ENCODE measurements around the gene VIL1.

- TF ChIP-seq, protein P1, sequence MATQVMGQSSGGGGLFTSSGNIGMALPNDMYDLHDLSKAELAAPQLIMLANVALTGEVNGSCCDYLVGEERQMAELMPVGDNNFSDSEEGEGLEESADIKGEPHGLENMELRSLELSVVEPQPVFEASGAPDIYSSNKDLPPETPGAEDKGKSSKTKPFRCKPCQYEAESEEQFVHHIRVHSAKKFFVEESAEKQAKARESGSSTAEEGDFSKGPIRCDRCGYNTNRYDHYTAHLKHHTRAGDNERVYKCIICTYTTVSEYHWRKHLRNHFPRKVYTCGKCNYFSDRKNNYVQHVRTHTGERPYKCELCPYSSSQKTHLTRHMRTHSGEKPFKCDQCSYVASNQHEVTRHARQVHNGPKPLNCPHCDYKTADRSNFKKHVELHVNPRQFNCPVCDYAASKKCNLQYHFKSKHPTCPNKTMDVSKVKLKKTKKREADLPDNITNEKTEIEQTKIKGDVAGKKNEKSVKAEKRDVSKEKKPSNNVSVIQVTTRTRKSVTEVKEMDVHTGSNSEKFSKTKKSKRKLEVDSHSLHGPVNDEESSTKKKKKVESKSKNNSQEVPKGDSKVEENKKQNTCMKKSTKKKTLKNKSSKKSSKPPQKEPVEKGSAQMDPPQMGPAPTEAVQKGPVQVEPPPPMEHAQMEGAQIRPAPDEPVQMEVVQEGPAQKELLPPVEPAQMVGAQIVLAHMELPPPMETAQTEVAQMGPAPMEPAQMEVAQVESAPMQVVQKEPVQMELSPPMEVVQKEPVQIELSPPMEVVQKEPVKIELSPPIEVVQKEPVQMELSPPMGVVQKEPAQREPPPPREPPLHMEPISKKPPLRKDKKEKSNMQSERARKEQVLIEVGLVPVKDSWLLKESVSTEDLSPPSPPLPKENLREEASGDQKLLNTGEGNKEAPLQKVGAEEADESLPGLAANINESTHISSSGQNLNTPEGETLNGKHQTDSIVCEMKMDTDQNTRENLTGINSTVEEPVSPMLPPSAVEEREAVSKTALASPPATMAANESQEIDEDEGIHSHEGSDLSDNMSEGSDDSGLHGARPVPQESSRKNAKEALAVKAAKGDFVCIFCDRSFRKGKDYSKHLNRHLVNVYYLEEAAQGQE (IDR thresholded peaks at IDR 0.05; ENCODE audit: low read depth): no peak
- TF ChIP-seq POLR2A (IDR thresholded peaks at IDR 0.05; ENCODE audit: borderline replicate concordance, extremely low read depth, insufficient read depth, insufficient read length) (no peak), CEBPB (IDR thresholded peaks at IDR 0.05; ENCODE audit: low read depth) (no peak), ZBTB33 (IDR thresholded peaks at IDR 0.05; ENCODE audit: extremely low read depth, insufficient replicate concordance, low read length) (no peak)
- TF ChIP-seq, protein P2, sequence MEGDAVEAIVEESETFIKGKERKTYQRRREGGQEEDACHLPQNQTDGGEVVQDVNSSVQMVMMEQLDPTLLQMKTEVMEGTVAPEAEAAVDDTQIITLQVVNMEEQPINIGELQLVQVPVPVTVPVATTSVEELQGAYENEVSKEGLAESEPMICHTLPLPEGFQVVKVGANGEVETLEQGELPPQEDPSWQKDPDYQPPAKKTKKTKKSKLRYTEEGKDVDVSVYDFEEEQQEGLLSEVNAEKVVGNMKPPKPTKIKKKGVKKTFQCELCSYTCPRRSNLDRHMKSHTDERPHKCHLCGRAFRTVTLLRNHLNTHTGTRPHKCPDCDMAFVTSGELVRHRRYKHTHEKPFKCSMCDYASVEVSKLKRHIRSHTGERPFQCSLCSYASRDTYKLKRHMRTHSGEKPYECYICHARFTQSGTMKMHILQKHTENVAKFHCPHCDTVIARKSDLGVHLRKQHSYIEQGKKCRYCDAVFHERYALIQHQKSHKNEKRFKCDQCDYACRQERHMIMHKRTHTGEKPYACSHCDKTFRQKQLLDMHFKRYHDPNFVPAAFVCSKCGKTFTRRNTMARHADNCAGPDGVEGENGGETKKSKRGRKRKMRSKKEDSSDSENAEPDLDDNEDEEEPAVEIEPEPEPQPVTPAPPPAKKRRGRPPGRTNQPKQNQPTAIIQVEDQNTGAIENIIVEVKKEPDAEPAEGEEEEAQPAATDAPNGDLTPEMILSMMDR (IDR thresholded peaks at IDR 0.05 in 2 of 3, conservative IDR thresholded peaks at IDR 0.05 in 1 of 3; ENCODE audit: borderline replicate concordance in 1 of 3, insufficient read depth in 1 of 3, low read depth in 2 of 3, low read length in 2 of 3): no peak
Measured at GRCh38 chr2:218406949-218407618, 11.8 kb upstream of the VIL1 start.
